Endothelial cell (in vitro differentiated cells): ENCODE data around the gene CDKAL1. TPM values are rescaled to one million over a fixed set of nuclear protein-coding genes. Genes with fewer than 3 reads are reported as not detected.

Experiments
- DNase-seq: peaks from one replicate; pipeline ENCODE4 v3.0.0; 2021; ENCODE audit warnings: low spot score
- H3K27ac Mint-ChIP-seq: one replicate; pipeline ENCODE4 v1.8.0; 2021; ENCODE audit warnings: mixed read lengths, inconsistent platforms; ENCODE audit not compliant: unreplicated experiment
- H3K27me3 Mint-ChIP-seq: one replicate; pipeline ENCODE4 v1.8.0; 2021; ENCODE audit warnings: mild to moderate bottlenecking, moderate library complexity, mixed read lengths, inconsistent platforms; ENCODE audit not compliant: unreplicated experiment
- H3K36me3 Mint-ChIP-seq: one replicate; pipeline ENCODE4 v1.8.0; 2021; ENCODE audit warnings: mild to moderate bottlenecking, low read depth, mixed read lengths, inconsistent platforms; ENCODE audit not compliant: unreplicated experiment
- H3K4me1 Mint-ChIP-seq: one replicate; pipeline ENCODE4 v1.8.0; 2021; ENCODE audit warnings: mild to moderate bottlenecking, mixed read lengths, inconsistent platforms; ENCODE audit not compliant: unreplicated experiment
- H3K4me3 Mint-ChIP-seq: one replicate; pipeline ENCODE4 v1.8.0; 2021; ENCODE audit warnings: mild to moderate bottlenecking, mixed read lengths, inconsistent platforms; ENCODE audit not compliant: unreplicated experiment
- H3K9me3 Mint-ChIP-seq: one replicate; pipeline ENCODE4 v1.8.0; 2021; ENCODE audit warnings: mixed read lengths, inconsistent platforms; ENCODE audit not compliant: unreplicated experiment
- CTCF ChIP-seq: fragments of 200-600 bp; sonication (generic); IDR thresholded peaks from one replicate; pipeline ENCODE4 v1.5.0; 2021; ENCODE audit warnings: antibody characterized with exemption; ENCODE audit not compliant: unreplicated experiment
- total RNA-seq: library from RNA; stranded (reverse); fragmentation: NEBNext Ultra II Directional; extraction: Animal tissue kit (Norgen Biotek cat#: 25700); gene quantifications from one replicate; pipeline ENCODE4 v1.2.1, GENCODE V29; 2021; ENCODE audit not compliant: unreplicated experiment

CDKAL1 gene
- total RNA-seq, 1 donor from 2014 or later = 43.9 TPM

- Mint-ChIP-seq H3K27ac (no peak overlapping the region), H3K4me3 (no peak overlapping the region)
- no peak for TF ChIP-seq CTCF
Observed at GRCh38 chr6:20797597-20797996, 263.3 kb downstream of the CDKAL1 start.

GRCh38 chr6:20800229-20800628 lies 266.0 kb downstream of the CDKAL1 start:
- Mint-ChIP-seq H3K27ac (no peak overlapping the region), H3K9me3 (no peaks in the 10 kb centered on the region), H3K36me3 (no peaks in the 10 kb centered on the region), H3K27me3 (no peaks in the 10 kb centered on the region), H3K4me1 (no peaks in the 10 kb centered on the region), H3K4me3 (no peak overlapping the region)
- TF ChIP-seq CTCF = no peak
- no peak for DNase-seq

More at GRCh38 chr6:20797597-20797996, 263.3 kb downstream of the CDKAL1 start:
- H3K4me1 Mint-ChIP-seq = no peaks in the 10 kb centered on the region
- DNase-seq = no peak
- H3K9me3 Mint-ChIP-seq = no peaks in the 10 kb centered on the region
- H3K27me3 Mint-ChIP-seq = no peaks in the 10 kb centered on the region
- H3K36me3 Mint-ChIP-seq = no peaks in the 10 kb centered on the region

GRCh38 chr6:20800653-20801052 lies 266.4 kb downstream of the CDKAL1 start:
- DNase-seq = no peak
- Mint-ChIP-seq H3K4me1 (no peaks in the 10 kb centered on the region), H3K4me3 (no peak overlapping the region), H3K27ac (no peak overlapping the region), H3K27me3 (no peaks in the 10 kb centered on the region), H3K36me3 (no peaks in the 10 kb centered on the region), H3K9me3 (no peaks in the 10 kb centered on the region)
- no peak for TF ChIP-seq CTCF

- Mint-ChIP-seq H3K27me3 (no peaks in the 10 kb centered on the region), H3K4me3 (no peak overlapping the region), H3K27ac (no peak overlapping the region), H3K9me3 (no peaks in the 10 kb centered on the region), H3K4me1 (no peaks in the 10 kb centered on the region), H3K36me3 (no peaks in the 10 kb centered on the region)
- no peak for DNase-seq
- no peak for TF ChIP-seq CTCF
Observed at GRCh38 chr6:20801595-20801994, 267.3 kb downstream of the CDKAL1 start.

- H3K27me3 Mint-ChIP-seq = no peaks in the 10 kb centered on the region
Observed at GRCh38 chr6:20802596-20802995, 268.3 kb downstream of the CDKAL1 start.

More at GRCh38 chr6:20802596-20802995, 268.3 kb downstream of the CDKAL1 start:
- DNase-seq = no peak
- H3K27ac Mint-ChIP-seq = no peak overlapping the region
- no peaks in the 10 kb centered on the region for H3K9me3 Mint-ChIP-seq
- H3K4me3 Mint-ChIP-seq = no peak overlapping the region
- no peaks in the 10 kb centered on the region for H3K36me3 Mint-ChIP-seq
- no peak for TF ChIP-seq CTCF
- H3K4me1 Mint-ChIP-seq = no peaks in the 10 kb centered on the region
